ENCODE data around the gene LAMA3.

The LAMA3 gene

DNA sequence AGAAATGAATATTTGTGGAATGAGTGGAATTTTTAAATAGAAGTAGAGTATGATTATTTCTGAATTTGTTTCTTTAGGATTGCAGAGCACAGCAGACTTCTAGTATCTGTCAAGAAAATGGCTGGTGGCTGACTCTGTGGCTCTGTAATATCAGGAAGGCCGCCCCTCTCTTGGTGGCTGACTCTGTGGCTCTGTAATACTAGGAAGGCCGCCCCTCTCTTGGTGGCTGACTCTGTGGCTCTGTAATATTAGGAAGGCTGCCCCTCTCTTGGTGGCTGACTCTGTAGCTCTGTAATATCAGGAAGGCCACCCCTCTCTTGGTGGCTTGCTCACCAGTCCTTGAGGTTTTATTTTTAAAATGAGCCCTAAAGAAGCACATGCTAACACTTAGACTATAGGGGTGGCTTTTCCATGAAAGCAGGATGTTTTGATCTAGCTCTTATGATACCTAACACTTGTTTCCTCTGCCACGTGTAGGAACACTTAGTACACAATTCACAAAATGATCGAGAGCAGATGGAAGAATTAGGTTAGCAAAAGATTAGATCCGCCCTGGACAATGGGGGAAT, 240.2 kb downstream of the LAMA3 start:
- ATAC-seq (replicated peaks) (no peak), DNase-seq (no peak)
- Mint-ChIP-seq H3K27me3 (no peaks in the 10 kb centered on the region), H3K4me1 (peaks cover 4 to 5% of the 10 kb centered on the region in 2 donors), H3K4me3 (no peak overlapping the region), H3K36me3 (no peaks in the 10 kb centered on the region), H3K9me3 (no peaks in the 10 kb centered on the region), H3K27ac (no peak overlapping the region)

DNA sequence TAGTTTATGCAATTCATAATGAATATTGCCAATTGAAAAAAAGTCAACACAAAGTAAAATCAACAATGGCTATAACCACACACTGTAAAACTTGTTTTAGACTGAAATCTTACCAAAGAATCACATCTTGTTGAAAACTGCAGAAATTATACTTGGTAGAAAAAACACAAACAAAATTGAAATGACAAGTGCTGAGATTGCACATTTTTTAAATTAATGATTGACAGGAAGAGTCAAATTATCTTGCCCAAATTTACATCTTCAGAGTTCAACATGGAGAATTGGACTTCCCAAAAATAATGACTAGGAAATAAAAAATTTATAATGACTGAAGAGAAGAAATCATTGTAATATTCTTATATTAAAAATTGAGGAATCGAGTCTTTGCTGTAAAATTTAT, 240.7 kb downstream of the LAMA3 start:
- ATAC-seq (replicated peaks) = no peak
- H3K27me3 Mint-ChIP-seq = no peaks in the 10 kb centered on the region
- DNase-seq = no peak
- no peak overlapping the region for H3K27ac Mint-ChIP-seq
- H3K9me3 Mint-ChIP-seq = no peaks in the 10 kb centered on the region
- no peak overlapping the region for H3K4me3 Mint-ChIP-seq
- peaks cover 5 to 10% of the 10 kb centered on the region in 2 donors for H3K4me1 Mint-ChIP-seq
- no peaks in the 10 kb centered on the region for H3K36me3 Mint-ChIP-seq

DNA sequence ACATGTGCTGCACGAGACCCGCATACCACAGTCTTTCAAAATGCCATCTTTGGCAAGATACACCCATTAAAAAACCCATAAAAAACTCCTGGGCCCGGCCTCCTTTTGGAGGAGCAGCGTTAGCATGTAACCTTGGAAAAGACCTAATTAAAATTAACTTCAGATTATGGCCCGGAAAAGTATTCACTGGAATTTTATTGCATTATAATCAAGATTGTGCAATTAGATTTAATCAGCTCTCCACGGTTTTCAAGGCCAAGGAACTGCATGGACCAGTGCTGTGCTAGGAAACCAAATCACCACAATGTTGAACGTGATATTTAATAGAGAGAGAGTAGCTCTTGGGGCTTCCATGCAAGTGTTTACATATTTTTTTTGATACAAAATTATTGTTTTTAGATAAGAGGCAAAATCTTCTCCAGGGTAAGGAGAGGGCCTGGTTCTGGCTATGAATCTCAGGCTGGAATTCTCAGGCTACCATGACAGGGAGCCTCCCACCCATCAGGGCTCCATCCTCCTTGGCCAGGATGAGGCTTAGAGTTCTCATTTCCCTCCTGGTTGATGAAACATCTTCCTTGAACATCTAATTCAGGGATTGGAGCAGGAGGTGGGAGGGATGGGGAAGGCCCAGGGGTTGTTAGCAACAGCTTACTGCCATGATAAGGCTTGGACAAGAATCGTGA, 243.3 kb downstream of the LAMA3 start:
- Mint-ChIP-seq H3K9me3 (no peaks in the 10 kb centered on the region), H3K27ac (no peak overlapping the region), H3K27me3 (no peaks in the 10 kb centered on the region), H3K4me1 (peaks cover 5 to 14% of the 10 kb centered on the region in 2 donors), H3K36me3 (no peaks in the 10 kb centered on the region), H3K4me3 (no peak overlapping the region)
- DNase-seq = no peak
- no peak for ATAC-seq (replicated peaks)

DNA sequence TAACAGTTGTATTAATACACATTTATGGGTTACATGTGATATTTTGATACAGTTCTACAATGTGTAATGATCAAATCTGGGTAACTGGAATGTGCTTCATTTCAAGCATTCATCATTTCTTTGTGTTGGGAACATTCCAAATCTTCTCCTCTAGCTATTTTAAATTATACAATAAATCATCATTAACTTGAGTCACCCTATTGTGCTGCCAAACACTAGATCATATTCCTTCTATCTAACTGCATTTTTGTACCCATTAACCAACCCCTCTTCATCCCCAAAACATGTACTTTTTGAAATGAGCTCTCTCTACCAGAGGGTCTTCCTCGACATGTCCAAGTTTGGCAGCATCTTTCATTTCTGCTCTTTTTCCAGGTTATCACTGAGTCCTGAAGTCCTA, 244.2 kb downstream of the LAMA3 start:
- DNase-seq = no peak
- peaks cover 9 to 20% of the 10 kb centered on the region in 2 donors for H3K4me1 Mint-ChIP-seq
- H3K27ac Mint-ChIP-seq = no peak overlapping the region
- H3K27me3 Mint-ChIP-seq = no peaks in the 10 kb centered on the region
- no peaks in the 10 kb centered on the region for H3K36me3 Mint-ChIP-seq
- H3K9me3 Mint-ChIP-seq = no peaks in the 10 kb centered on the region
- no peak for ATAC-seq (replicated peaks)
- no peak overlapping the region for H3K4me3 Mint-ChIP-seq

DNA sequence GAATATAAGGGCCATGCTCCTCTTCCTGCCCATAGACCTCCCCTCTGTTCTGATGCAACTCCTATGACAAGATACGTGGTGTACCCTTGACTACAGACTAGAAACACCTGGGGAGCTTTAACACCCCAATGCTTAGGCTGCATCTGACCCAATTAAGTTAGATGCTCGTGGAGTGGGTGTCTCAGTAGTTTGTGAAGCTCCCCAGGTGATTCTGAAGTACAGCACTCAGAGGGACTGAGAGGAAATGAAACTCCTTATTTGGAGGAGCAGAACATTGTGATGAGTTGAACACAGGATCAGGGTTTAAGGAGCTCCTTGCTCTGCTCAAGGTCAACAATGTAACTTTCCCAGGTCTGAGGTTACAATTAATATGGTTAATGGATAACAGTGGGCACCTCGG, 245.0 kb downstream of the LAMA3 start:
- peak; percentile 62 for ATAC-seq (replicated peaks)

DNA sequence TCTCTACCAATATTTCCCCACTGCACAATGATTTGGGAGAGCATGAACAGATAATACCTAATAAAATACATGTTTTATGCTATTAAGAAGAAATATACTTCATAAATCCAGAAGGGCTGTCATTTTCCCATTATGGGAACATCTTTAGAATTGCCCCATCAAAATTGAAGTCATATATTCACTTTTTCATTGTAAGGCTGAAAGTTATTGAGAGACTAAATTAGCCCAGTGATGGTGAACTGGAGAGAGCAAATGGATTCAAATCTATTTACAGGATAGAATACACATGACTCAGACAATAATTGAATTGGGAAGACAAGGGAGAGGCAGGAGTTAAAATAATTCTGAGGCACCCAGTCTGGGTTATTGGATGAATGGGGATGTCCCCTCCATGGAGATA, 245.6 kb downstream of the LAMA3 start:
- Mint-ChIP-seq H3K4me3 (no peak overlapping the region), H3K9me3 (no peaks in the 10 kb centered on the region), H3K27me3 (no peaks in the 10 kb centered on the region), H3K4me1 (peaks cover 12 to 31% of the 10 kb centered on the region in 2 donors), H3K36me3 (no peaks in the 10 kb centered on the region), H3K27ac (no peak overlapping the region)
- no peak for ATAC-seq (replicated peaks)
- DNase-seq = no peak

More for the DNA sequence above, 245.0 kb downstream of the LAMA3 start:
- Mint-ChIP-seq H3K4me1 (peaks cover 12 to 28% of the 10 kb centered on the region in 2 donors), H3K9me3 (no peaks in the 10 kb centered on the region), H3K36me3 (no peaks in the 10 kb centered on the region), H3K27ac (no peak overlapping the region), H3K4me3 (no peak overlapping the region), H3K27me3 (no peaks in the 10 kb centered on the region)
- no peak for DNase-seq

DNA sequence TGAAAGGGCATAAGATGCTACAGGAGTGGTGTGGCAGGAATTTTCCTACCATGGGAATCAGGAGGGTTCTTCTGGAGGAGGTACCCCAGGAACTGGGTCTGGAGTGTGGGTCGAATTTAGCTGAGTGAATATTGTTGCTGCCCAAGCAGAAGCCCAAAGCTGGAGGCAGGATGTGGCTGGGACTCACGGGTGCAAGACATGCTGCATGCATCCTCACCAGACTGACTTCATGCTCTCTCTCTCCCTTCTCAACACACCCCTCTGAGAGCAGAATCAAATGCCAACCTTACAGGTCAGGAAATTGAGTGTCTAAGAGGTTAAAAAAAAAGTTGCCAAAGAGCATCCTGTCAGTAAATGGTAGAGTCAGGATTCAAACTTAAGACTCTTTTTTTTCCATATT, 246.6 kb downstream of the LAMA3 start:
- no peak for DNase-seq
- ATAC-seq (replicated peaks) = no peak
- Mint-ChIP-seq H3K9me3 (no peaks in the 10 kb centered on the region), H3K27me3 (no peaks in the 10 kb centered on the region), H3K27ac (no peak overlapping the region), H3K36me3 (no peaks in the 10 kb centered on the region), H3K4me1 (peaks cover 12 to 31% of the 10 kb centered on the region in 2 donors), H3K4me3 (no peak overlapping the region)

DNA sequence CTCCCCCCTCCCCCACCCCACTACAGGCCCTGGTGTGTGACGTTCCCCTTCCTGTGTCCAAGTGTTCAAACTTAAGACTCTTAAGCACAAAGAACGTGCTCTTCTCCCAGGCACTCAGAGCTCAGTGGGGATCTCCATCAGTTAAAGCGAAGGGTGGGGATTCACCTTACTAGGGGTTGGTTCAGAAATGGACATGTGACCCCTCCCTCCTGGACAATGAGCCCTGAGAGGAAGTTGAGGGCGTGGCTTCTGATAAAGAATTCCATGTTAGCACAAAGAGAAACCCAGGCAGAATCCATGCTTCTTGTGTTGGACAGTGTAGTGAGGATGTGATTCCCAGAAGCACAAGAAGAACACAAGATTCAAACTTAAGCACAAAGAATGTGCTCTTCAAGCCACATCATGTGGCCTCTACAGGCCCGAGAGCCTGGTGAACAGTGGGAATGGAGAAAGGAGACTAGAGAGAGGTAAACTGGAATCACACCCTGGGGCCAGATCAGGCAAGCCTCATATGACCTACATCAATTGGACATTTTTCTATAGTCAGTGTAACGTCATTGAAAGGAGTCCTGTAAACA, 247.2 kb downstream of the LAMA3 start:
- ATAC-seq (replicated peaks) (no peak), DNase-seq (no peak)
- Mint-ChIP-seq H3K27me3 (no peaks in the 10 kb centered on the region), H3K9me3 (no peaks in the 10 kb centered on the region), H3K27ac (peak overlapping the region; percentile 63), H3K4me3 (no peak overlapping the region), H3K4me1 (peaks cover 12 to 31% of the 10 kb centered on the region in 2 donors), H3K36me3 (no peaks in the 10 kb centered on the region)

DNA sequence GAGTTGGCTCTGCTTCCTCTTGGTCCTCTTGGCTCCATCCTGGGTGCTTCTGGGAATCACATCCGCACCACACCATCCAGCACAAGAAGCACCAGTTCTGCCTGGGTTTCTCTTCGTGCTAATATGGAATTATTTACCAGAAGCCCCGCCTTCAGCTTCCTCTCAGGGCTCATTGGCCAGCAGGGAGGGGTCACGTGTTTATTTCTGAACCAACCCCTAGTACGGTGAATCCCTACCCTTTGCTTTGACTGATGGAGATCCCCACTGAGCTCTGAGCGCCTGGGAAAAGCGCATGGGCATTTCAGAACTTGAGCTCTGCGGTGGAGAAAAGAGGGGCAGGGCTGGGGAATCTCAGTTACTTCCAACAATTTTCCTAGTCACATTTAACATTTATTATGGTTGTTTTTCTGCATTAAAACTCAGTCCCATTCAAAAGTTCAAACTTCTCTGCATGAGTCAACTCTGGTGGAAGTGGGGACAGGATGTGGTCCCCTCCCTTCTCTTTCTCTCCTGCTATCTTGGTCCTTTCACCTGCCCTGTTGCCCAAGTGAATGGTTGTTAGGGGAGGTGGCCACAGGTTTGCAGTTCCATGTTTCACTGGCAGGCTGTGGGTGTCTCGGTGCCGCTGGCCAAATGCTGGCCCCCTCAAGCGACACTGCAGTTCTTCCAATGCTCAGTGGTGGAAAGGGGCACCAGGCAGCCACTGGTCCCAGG, 248.9 kb downstream of the LAMA3 start:
- Mint-ChIP-seq H3K27me3 (no peaks in the 10 kb centered on the region), H3K4me1 (peaks cover 13 to 31% of the 10 kb centered on the region in 2 donors), H3K9me3 (no peaks in the 10 kb centered on the region), H3K36me3 (no peaks in the 10 kb centered on the region), H3K4me3 (no peak overlapping the region), H3K27ac (peak overlapping the region; percentile 47)
- no peak for DNase-seq
- ATAC-seq (replicated peaks) = peak; percentile 64 to 70

DNA sequence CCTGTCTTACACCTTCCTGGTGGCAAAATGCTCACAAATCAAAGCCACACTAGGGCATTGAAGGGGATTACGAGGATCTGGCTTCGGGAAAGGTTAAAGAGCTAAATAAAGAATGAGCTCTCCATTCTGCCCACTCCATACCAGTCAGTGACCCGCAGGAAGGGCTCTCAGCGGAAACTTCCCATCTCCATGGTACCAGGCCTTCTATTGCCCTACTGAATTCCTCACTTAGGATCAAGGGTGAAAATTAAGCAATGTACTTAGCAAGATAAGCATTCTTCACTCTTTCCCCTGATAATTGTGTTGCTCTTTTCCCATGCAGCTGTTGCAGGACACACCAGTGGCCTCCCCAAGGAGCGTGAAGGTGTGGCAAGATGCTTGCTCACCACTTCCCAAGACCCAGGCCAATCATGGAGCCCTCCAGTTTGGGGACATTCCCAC, 249.7 kb downstream of the LAMA3 start:
- no peak for DNase-seq
- no peaks in the 10 kb centered on the region for H3K36me3 Mint-ChIP-seq
- no peak overlapping the region for H3K4me3 Mint-ChIP-seq
- H3K27ac Mint-ChIP-seq = no peak overlapping the region
- no peak for ATAC-seq (replicated peaks)
- peaks cover 13 to 31% of the 10 kb centered on the region in 2 donors for H3K4me1 Mint-ChIP-seq
- H3K9me3 Mint-ChIP-seq = no peaks in the 10 kb centered on the region
- H3K27me3 Mint-ChIP-seq = no peaks in the 10 kb centered on the region

DNA sequence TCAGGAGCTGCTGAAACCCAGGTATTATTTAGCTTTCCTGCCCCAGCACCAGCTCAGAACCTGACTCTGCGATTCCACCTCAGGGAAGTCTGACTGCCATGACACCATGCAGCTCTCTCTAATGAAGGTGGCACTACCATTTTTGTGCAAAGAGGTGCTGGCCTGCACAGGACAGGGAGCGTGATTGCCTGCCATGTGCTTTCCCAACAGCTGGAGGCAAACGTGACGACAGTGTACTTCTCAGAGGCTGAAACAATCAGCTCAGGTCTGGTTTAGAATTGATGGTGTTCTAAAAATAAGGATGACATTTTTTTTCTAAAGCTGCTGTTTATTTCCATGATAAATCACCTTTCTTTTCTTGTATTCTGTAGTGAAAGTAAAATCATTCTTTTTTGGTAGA, 250.1 kb downstream of the LAMA3 start:
- ATAC-seq (replicated peaks) (no peak), DNase-seq (no peak)
- Mint-ChIP-seq H3K36me3 (no peaks in the 10 kb centered on the region), H3K4me1 (peaks cover 10 to 26% of the 10 kb centered on the region in 2 donors), H3K4me3 (no peak overlapping the region), H3K27ac (no peak overlapping the region), H3K9me3 (no peaks in the 10 kb centered on the region), H3K27me3 (no peaks in the 10 kb centered on the region)

DNA sequence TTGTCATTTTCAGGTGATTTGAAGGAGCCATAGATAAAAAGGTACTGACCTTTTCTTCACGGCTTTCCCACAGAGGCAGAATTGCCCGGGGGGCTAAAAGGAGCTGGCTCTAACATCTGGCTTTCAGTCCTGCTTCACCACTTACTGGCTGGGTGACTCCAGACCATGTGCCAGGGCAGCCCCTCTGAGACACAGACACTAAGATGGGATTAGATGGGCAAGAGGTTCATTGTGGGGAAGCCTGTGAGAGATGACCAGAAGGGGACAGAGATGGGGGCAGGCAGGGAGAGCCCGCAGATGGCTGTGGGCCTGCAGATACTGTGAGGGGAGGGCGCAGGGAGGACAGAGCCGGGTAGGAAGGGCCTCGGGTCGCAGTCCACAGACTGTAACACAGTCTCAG, 250.6 kb downstream of the LAMA3 start:
- no peak overlapping the region for H3K27ac Mint-ChIP-seq
- DNase-seq (no peak), ATAC-seq (replicated peaks) (no peak)
- no peaks in the 10 kb centered on the region for H3K36me3 Mint-ChIP-seq
- no peaks in the 10 kb centered on the region for H3K9me3 Mint-ChIP-seq
- H3K4me3 Mint-ChIP-seq = no peak overlapping the region
- H3K27me3 Mint-ChIP-seq = no peaks in the 10 kb centered on the region
- H3K4me1 Mint-ChIP-seq = peaks cover 11 to 21% of the 10 kb centered on the region in 2 donors

DNA sequence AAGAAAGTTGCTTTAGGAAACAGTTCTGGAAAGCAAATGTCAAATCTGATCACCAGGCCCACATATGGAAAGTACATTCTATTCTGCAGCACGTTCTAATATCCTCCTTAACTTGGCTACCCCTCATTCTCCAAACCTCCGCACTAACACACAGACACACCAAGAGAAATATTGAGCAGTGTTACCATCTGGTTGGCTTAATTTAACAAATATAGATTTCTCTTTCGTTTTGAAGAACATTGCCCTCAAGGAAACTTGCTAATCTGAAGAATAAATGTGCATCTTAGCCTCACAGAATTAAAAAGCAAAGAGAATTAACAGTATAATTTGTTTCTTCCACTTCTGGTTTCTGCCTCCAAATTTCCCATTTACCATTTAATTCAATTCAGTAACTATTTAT, 252.5 kb downstream of the LAMA3 start:
- no peak for ATAC-seq (replicated peaks)

DNA sequence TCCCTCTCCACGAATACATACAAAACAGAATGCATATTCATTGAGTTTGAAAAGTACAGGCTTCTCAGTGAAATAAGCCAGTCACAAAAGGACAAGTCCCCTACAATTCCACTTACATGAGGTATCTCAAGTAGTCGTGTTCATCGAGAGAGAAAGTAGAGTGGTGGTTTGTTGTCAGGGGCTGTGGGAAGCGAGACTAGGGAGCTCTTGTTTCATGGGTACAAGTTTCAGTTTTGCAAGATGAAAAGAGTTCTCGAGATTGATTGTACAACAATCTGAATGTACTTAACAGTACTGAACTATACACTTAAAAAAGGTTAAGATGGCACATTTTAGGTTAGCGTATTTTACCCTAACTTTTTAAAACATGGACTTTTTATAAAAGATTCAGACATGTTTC, 253.9 kb downstream of the LAMA3 start:
- no peaks in the 10 kb centered on the region for H3K27me3 Mint-ChIP-seq
- H3K4me1 Mint-ChIP-seq = peaks cover 18 to 26% of the 10 kb centered on the region in 2 donors
- no peaks in the 10 kb centered on the region for H3K36me3 Mint-ChIP-seq
- DNase-seq (no peak), ATAC-seq (replicated peaks) (no peak)
- no peaks in the 10 kb centered on the region for H3K9me3 Mint-ChIP-seq
- H3K27ac Mint-ChIP-seq = no peak overlapping the region
- no peak overlapping the region for H3K4me3 Mint-ChIP-seq

More for the DNA sequence above, 252.5 kb downstream of the LAMA3 start:
- DNase-seq = no peak
- Mint-ChIP-seq H3K27ac (no peak overlapping the region), H3K27me3 (no peaks in the 10 kb centered on the region), H3K4me3 (no peak overlapping the region), H3K9me3 (no peaks in the 10 kb centered on the region), H3K4me1 (peaks cover 19 to 29% of the 10 kb centered on the region in 2 donors), H3K36me3 (no peaks in the 10 kb centered on the region)

Data from stimulated activated naive B cell treated with anti-CD40 and anti-IgM and Interleukin-4, amounts not matched to agents 10 μg/mL and 1 μg/mL and 100 μg/mL, for 72 hours (primary cell).